HCT116 (cell line): ENCODE results near the gene MCEE. TPM values are rescaled to one million over a fixed set of nuclear protein-coding genes. Genes with fewer than 3 reads are reported as not detected.

Experiments
- ATAC-seq: fragments of 200-7000 bp; cut with Tn5 transposase; 2 replicates; pipeline ENCODE4 v1.9.1; 2020; ENCODE audit warnings: mild to moderate bottlenecking, moderate library complexity
- BruUV-seq: library from RNA; stranded (reverse); fragments of 400-500 nt; replicated peaks from 2 replicates; lab custom pipeline; 2021; lab: Mats Ljungman, UMichigan
- CTCF ChIA-PET: fragments of 300-600 bp; sonication (Branson Sonifier 250); formaldehyde crosslinking; loops from one replicate; lab custom pipeline; 2021; ENCODE audit warnings: antibody characterized with exemption; lab: Charles Lee
- POLR2A ChIA-PET: fragments of 300-600, 350-600 bp; sonication (Branson Sonifier 250); formaldehyde crosslinking; loops from one replicate; lab custom pipeline; 2021; ENCODE audit warnings: antibody characterized with exemption; lab: Charles Lee
- RAD21 ChIA-PET, 2 experiments: fragments of 300-600 bp; sonication (Branson Sonifier 250); formaldehyde crosslinking; loops; one replicate each; lab custom pipeline; 2023; ENCODE audit warnings: low total read pairs in 2 of 2; ENCODE audit not compliant: uncharacterized antibody in 2 of 2, unreplicated experiment in 2 of 2, low non-redundant PET in 1 of 2; lab: Charles Lee
- DNase-seq: peaks from one replicate; pipeline ENCODE4 v3.0.0-alpha.2; 2010; ENCODE audit warnings: low read depth, low spot score
- H2AFZ ChIP-seq: fragments of 200-600 bp; shearing (Covaris generic), sonication (generic); 2 replicates; pipeline ENCODE4 v1.6.1; 2017; ENCODE audit warnings: low read depth, mixed run types, mixed read lengths, antibody characterized with exemption, low read length; ENCODE audit not compliant: poor library complexity, severe bottlenecking
- H3K27ac ChIP-seq: 2 replicates; pipeline ENCODE4 v1.5.1; 2012; ENCODE audit warnings: low read depth, low read length
- H3K27me3 ChIP-seq: fragments of 200-600 bp; sonication (generic); 2 replicates; pipeline ENCODE4 v1.6.1; 2016; ENCODE audit warnings: mixed run types, low read length, mixed read lengths; ENCODE audit not compliant: insufficient read depth
- H3K36me3 ChIP-seq, 2 experiments: fragments of 200-500 bp in 1 of 2; fragments of 200-600 bp in 1 of 2; sonication (Bioruptor generic) in 1 of 2; sonication (generic) in 1 of 2; 2 replicates each; pipeline versions ENCODE4 v1.5.1 to v1.6.1; 2014 to 2016; ENCODE audit warnings: low read length in 2 of 2, inconsistent platforms in 1 of 2, mixed read lengths in 1 of 2, mixed run types in 1 of 2; ENCODE audit not compliant: insufficient read depth in 2 of 2, control insufficient read depth in 1 of 2
- H3K4me1 ChIP-seq, 2 experiments: fragments of 200-600 bp in 1 of 2; sonication (generic) in 1 of 2; 2 replicates each; pipeline versions ENCODE4 v1.5.1 to v1.6.1; 2012 to 2017; ENCODE audit warnings: low read length in 2 of 2, inconsistent platforms in 1 of 2, mild to moderate bottlenecking in 1 of 2, mixed read lengths in 1 of 2, mixed run types in 1 of 2, moderate library complexity in 1 of 2; ENCODE audit not compliant: insufficient read depth in 2 of 2, control insufficient read depth in 1 of 2
- H3K4me2 ChIP-seq: fragments of 200-600 bp; sonication (generic); 2 replicates; pipeline ENCODE4 v1.6.1; 2017; ENCODE audit warnings: mixed run types, low read length, mixed read lengths
- H3K4me3 ChIP-seq, 2 experiments: fragments of 200-600 bp in 1 of 2; sonication (generic) in 1 of 2; replicated peaks in 1 of 2; 2 replicates each; pipeline ENCODE4 v1.5.1; 2011 to 2016; ENCODE audit warnings: low read length in 2 of 2, control low read depth in 1 of 2, low read depth in 1 of 2, mild to moderate bottlenecking in 1 of 2, mixed read lengths in 1 of 2, mixed run types in 1 of 2
- H3K79me2 ChIP-seq: fragments of 200-600 bp; sonication (generic); 2 replicates; pipeline ENCODE4 v1.6.1; 2017; ENCODE audit warnings: mild to moderate bottlenecking, mixed run types, low read length, moderate library complexity, mixed read lengths; ENCODE audit not compliant: insufficient read depth
- H3K9ac ChIP-seq: fragments of 200-600 bp; sonication (generic); 2 replicates; pipeline ENCODE4 v1.6.1; 2016; ENCODE audit warnings: low read length, mixed read lengths
- H3K9me2 ChIP-seq: fragments of 200-600 bp; sonication (generic), shearing (Covaris generic); 2 replicates; pipeline ENCODE4 v1.6.1; 2017; ENCODE audit warnings: mixed run types, mild to moderate bottlenecking, moderate library complexity; ENCODE audit not compliant: insufficient read depth
- H3K9me3 ChIP-seq, 2 experiments: fragments of 200-500 bp in 1 of 2; fragments of 200-600 bp in 1 of 2; sonication (Bioruptor generic) in 1 of 2; sonication (generic) in 1 of 2; 2 replicates each; pipeline ENCODE4 v1.6.1; 2014 to 2017; ENCODE audit warnings: low read length in 2 of 2, mixed read lengths in 2 of 2, inconsistent platforms in 1 of 2, low read depth in 1 of 2, mild to moderate bottlenecking in 1 of 2, mixed run types in 1 of 2, moderate library complexity in 1 of 2; ENCODE audit not compliant: control insufficient read depth in 1 of 2, insufficient read depth in 1 of 2
- H4K20me1 ChIP-seq: fragments of 200-600 bp; sonication (generic), shearing (Covaris generic); 2 replicates; pipeline ENCODE4 v1.6.1; 2017; ENCODE audit warnings: mixed run types, mild to moderate bottlenecking, moderate library complexity; ENCODE audit not compliant: insufficient read depth
- CEBPB ChIP-seq: IDR thresholded peaks from 2 replicates; pipeline ENCODE4 v1.6.1; 2012; ENCODE audit warnings: low read depth
- FOSL1 ChIP-seq: IDR thresholded peaks from 2 replicates; pipeline ENCODE4 v1.6.1; 2012; ENCODE audit warnings: low read depth
- JUND ChIP-seq: IDR thresholded peaks from 2 replicates; pipeline ENCODE4 v1.6.1; 2012
- POLR2A ChIP-seq: IDR thresholded peaks from 2 replicates; pipeline ENCODE4 v1.7.0; 2011; ENCODE audit warnings: borderline replicate concordance; ENCODE audit not compliant: insufficient read depth, insufficient read length; ENCODE audit errors: extremely low read depth
- RAD21 ChIP-seq: IDR thresholded peaks from 2 replicates; pipeline ENCODE4 v1.6.1; 2012; ENCODE audit warnings: low read depth, mild to moderate bottlenecking
- SIN3A ChIP-seq: IDR thresholded peaks from 2 replicates; pipeline ENCODE4 v1.6.1; 2012; ENCODE audit warnings: low read depth
- TCF7L2 ChIP-seq: IDR thresholded peaks from 2 replicates; pipeline ENCODE4 v1.7.0; 2011; ENCODE audit warnings: borderline replicate concordance, inconsistent platforms; ENCODE audit not compliant: insufficient read depth, insufficient read length; ENCODE audit errors: extremely low read depth
- YY1 ChIP-seq: IDR thresholded peaks from 2 replicates; pipeline ENCODE4 v1.6.1; 2011; ENCODE audit warnings: low read length, low read depth, moderate library complexity, mild to moderate bottlenecking; ENCODE audit not compliant: insufficient replicate concordance; ENCODE audit errors: extremely low read depth
- ZFX ChIP-seq: fragments of 450-650 bp; IDR thresholded peaks from 2 replicates; pipeline ENCODE4 v1.6.1; 2017
- ZNF274 ChIP-seq: fragments of 200-500 bp; sonication (Bioruptor generic); IDR thresholded peaks from 2 replicates; pipeline ENCODE4 v1.6.1; 2014; ENCODE audit warnings: mild to moderate bottlenecking, low read depth, low read length, inconsistent platforms
- intact Hi-C: fragments of 100-400 bp; cut with micrococcal nuclease; formaldehyde crosslinking; loops from 2 replicates; pipeline ENCODE4 v1.10.0; 2022
- total RNA-seq: library from RNA; stranded (reverse); gene quantifications from one replicate; pipeline ENCODE4 v1.2.1, GENCODE V29; 2021; ENCODE audit not compliant: unreplicated experiment
- TF ChIP-seq, protein P1 (sequence below): IDR thresholded peaks from 2 replicates; pipeline ENCODE4 v1.6.1; 2012
- TF ChIP-seq, protein P2 (sequence below), 3 experiments: fragments of 200-600 bp in 1 of 3; sonication (generic) in 1 of 3; IDR thresholded peaks in 2 of 3; conservative IDR thresholded peaks in 1 of 3; 2 replicates each; pipeline ENCODE4 v1.5.1; 2012 to 2017; ENCODE audit warnings: low read depth in 2 of 3, low read length in 2 of 3, antibody characterized with exemption in 1 of 3, borderline replicate concordance in 1 of 3, control low read depth in 1 of 3, mild to moderate bottlenecking in 1 of 3, mixed read lengths in 1 of 3, mixed run types in 1 of 3, moderate library complexity in 1 of 3; ENCODE audit not compliant: insufficient read depth in 1 of 3

MCEE gene
- total RNA-seq, 1 experiment from 2014 or later, result 9.0 TPM

DNA sequence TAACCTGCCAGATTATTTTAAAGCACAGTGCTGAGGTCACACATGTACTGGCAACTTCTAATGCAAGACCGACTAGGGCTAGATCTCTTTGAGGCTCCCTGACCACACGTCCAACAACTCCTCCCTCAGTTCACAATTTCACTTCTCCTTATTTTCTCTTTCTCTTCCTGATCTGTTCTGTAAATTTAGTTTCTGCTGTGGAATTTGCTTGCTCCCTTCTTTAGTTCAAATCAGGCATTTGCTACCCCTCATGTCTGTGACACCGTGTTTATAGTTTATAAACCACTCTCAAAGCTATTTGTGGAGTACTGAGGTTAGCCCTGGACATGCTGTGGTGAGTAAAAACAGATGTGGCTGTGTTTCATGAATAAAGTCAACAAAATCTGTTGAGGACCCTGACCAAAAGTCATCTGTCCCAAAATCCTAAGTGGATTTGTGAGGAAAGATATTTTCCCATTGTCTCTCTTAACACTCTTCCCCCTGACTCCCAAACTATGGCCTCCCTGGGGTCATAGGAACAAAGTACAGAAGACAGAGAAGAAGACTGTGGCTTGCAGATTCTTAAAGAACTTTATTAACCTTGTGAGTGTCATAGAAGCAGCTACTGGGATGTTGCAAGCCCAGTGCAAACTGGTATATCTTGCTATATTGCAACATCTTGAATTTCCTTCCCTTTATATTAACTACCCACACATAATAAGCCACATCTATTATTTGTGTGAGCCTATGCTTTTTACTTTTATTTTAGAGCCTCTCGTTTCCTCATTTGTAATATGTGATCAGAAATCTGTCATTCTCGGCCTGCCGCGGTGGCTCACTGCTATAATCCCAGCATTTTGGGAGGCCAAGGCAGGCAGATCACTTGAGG, 65.0 kb downstream of the MCEE start:
- Histone ChIP-seq H3K4me1 (peaks cover 10 to 26% of the 10 kb centered on the region in 2 experiments), H3K9me2 (no peaks in the 10 kb centered on the region), H3K9me3 (no peaks in the 10 kb centered on the region), H3K9ac (no peak overlapping the region), H3K27ac (no peak overlapping the region), H3K36me3 (no peaks in the 10 kb centered on the region), H4K20me1 (no peaks in the 10 kb centered on the region), H3K79me2 (no peaks in the 10 kb centered on the region), H3K4me3 (no peak overlapping the region), H2AFZ (no peak overlapping the region), H3K4me2 (no peak overlapping the region), H3K27me3 (no peaks in the 10 kb centered on the region)
- RAD21 ChIA-PET, result no interaction called here
- ATAC-seq (no peak), DNase-seq (no peak)
- POLR2A ChIA-PET, result no interaction called here
- intact Hi-C loops, result no loop called here
- TF ChIP-seq FOSL1, result no peak
- TF ChIP-seq YY1, result no peak
- TF ChIP-seq, protein P1, sequence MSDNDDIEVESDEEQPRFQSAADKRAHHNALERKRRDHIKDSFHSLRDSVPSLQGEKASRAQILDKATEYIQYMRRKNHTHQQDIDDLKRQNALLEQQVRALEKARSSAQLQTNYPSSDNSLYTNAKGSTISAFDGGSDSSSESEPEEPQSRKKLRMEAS, result no peak
- no peak for TF ChIP-seq JUND
- TF ChIP-seq TCF7L2, result no peak
- TF ChIP-seq ZFX, result no peak
- no peak for TF ChIP-seq RAD21
- no peak for TF ChIP-seq ZNF274
- no TSS peak for BruUV-seq
- CTCF ChIA-PET, result no interaction called here

DNA sequence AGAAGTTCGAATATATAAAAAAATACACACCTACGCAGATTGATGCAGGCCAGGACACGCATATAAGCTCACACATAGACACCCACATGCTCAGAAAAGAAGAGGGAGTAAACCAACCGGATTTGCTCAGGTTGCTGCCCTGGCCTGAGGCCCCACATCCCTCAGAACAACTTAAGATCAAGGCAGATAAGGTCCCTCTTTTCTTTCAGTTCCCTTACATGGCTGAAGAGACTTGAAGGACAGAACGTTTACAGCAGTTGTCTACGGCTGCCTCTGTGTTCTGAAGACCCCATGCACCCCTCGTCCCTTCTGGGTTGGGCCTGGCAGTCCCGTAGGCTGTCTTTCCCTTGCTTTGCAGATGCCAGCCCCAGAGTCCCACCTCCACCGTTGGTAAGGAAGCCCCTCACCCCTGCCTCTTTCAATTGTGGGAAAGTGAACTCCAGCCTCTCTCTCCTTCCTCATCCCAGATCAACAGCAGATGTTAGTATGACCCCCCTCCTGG, 65.9 kb downstream of the MCEE start:
- no peak overlapping the region for H3K4me2 ChIP-seq
- H3K9ac ChIP-seq, result no peak overlapping the region
- POLR2A ChIA-PET, result no interaction called here

More for the DNA sequence above, 65.9 kb downstream of the MCEE start:
- RAD21 ChIA-PET, result no interaction called here
- DNase-seq (no peak), ATAC-seq (no peak)
- TF ChIP-seq ZFX, result no peak
- no peak for TF ChIP-seq CEBPB
- no peak for TF ChIP-seq POLR2A
- TF ChIP-seq SIN3A, result no peak
- TF ChIP-seq, protein P2, sequence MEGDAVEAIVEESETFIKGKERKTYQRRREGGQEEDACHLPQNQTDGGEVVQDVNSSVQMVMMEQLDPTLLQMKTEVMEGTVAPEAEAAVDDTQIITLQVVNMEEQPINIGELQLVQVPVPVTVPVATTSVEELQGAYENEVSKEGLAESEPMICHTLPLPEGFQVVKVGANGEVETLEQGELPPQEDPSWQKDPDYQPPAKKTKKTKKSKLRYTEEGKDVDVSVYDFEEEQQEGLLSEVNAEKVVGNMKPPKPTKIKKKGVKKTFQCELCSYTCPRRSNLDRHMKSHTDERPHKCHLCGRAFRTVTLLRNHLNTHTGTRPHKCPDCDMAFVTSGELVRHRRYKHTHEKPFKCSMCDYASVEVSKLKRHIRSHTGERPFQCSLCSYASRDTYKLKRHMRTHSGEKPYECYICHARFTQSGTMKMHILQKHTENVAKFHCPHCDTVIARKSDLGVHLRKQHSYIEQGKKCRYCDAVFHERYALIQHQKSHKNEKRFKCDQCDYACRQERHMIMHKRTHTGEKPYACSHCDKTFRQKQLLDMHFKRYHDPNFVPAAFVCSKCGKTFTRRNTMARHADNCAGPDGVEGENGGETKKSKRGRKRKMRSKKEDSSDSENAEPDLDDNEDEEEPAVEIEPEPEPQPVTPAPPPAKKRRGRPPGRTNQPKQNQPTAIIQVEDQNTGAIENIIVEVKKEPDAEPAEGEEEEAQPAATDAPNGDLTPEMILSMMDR (IDR thresholded peaks at IDR 0.05 in 2 of 3, conservative IDR thresholded peaks at IDR 0.05 in 1 of 3; ENCODE audit: borderline replicate concordance in 1 of 3, insufficient read depth in 1 of 3, low read depth in 2 of 3, low read length in 2 of 3), result no peak
- no peaks in the 10 kb centered on the region for H3K9me2 ChIP-seq
- peaks cover 5 to 20% of the 10 kb centered on the region in 2 experiments for H3K4me1 ChIP-seq
- intact Hi-C loops, result no loop called here
- no peak overlapping the region for H3K4me3 ChIP-seq
- H3K9me3 ChIP-seq, result no peaks in the 10 kb centered on the region
- no peak overlapping the region for H2AFZ ChIP-seq
- no peaks in the 10 kb centered on the region for H3K79me2 ChIP-seq
- H3K36me3 ChIP-seq, result no peaks in the 10 kb centered on the region
- no peaks in the 10 kb centered on the region for H3K27me3 ChIP-seq
- BruUV-seq, result no TSS peak
- CTCF ChIA-PET, result no interaction called here
- no peak overlapping the region for H3K27ac ChIP-seq
- no peaks in the 10 kb centered on the region for H4K20me1 ChIP-seq
